Islet of Langerhans (tissue), 1 donor: Measurements from ENCODE around the gene SETD2.
A peak's percentile ranks its signal among the peaks of the same experiment; 100 is the strongest.
"Not testable (repeated sequence)": the region's sequence is repeated elsewhere in the genome, so short reads cannot be mapped to it uniquely, and the experiment has no call there.

ENCODE experiments used
- FAIRE-seq: peaks from one replicate; lab custom pipeline; 2011; peaks lifted over from hg19 to GRCh38; lab: Jason Lieb, UNC

Gene SETD2

GRCh38 chr3:47031041-47031440, 132.9 kb downstream of the SETD2 start:
- FAIRE-seq = peak; percentile 77

GRCh38 chr3:47028667-47029066, 135.2 kb downstream of the SETD2 start:
- FAIRE-seq = no peak

- FAIRE-seq = no peak
Measured at GRCh38 chr3:47028146-47028545, 135.8 kb downstream of the SETD2 start.

- FAIRE-seq = not testable (repeated sequence)
Measured at GRCh38 chr3:47026432-47026831, 137.5 kb downstream of the SETD2 start.

- no peak for FAIRE-seq
Measured at GRCh38 chr3:47024932-47025331, 139.0 kb downstream of the SETD2 start.

GRCh38 chr3:47022641-47023071, 141.3 kb downstream of the SETD2 start:
- no peak for FAIRE-seq

- FAIRE-seq = no peak
Measured at GRCh38 chr3:47020311-47020710, 143.6 kb downstream of the SETD2 start.

GRCh38 chr3:47019201-47019600, 144.7 kb downstream of the SETD2 start:
- no peak for FAIRE-seq

GRCh38 chr3:47018269-47018611, 145.7 kb downstream of the SETD2 start:
- FAIRE-seq = no peak

GRCh38 chr3:47017504-47018268, 146.2 kb downstream of the SETD2 start:
- FAIRE-seq = no peak

GRCh38 chr3:47016934-47017435, 146.9 kb downstream of the SETD2 start:
- no peak for FAIRE-seq

GRCh38 chr3:47016086-47016933, 147.6 kb downstream of the SETD2 start:
- FAIRE-seq = no peak

- FAIRE-seq = no peak
Measured at GRCh38 chr3:47015151-47015550, 148.8 kb downstream of the SETD2 start.

- no peak for FAIRE-seq
Measured at GRCh38 chr3:47014036-47014435, 149.9 kb downstream of the SETD2 start.

- no peak for FAIRE-seq
Measured at GRCh38 chr3:47013231-47013630, 150.7 kb downstream of the SETD2 start.

- FAIRE-seq = no peak
Measured at GRCh38 chr3:47012342-47013230, 151.3 kb downstream of the SETD2 start.

GRCh38 chr3:47011371-47011770, 152.5 kb downstream of the SETD2 start:
- no peak for FAIRE-seq

GRCh38 chr3:47010910-47011309, 153.0 kb downstream of the SETD2 start:
- no peak for FAIRE-seq

- FAIRE-seq = no peak
Measured at GRCh38 chr3:47010111-47010712, 153.7 kb downstream of the SETD2 start.

GRCh38 chr3:47009225-47010110, 154.4 kb downstream of the SETD2 start:
- no peak for FAIRE-seq

GRCh38 chr3:47008851-47009224, 155.1 kb downstream of the SETD2 start:
- FAIRE-seq = no peak
